Urothelium cell line (cell line): ENCODE results near the gene TMEM204.

ENCODE experiments used
- DNase-seq: peaks from one replicate; pipeline ENCODE4 v3.0.0; 2011; ENCODE audit warnings: low spot score, mixed read lengths
- FAIRE-seq: peaks from 2 replicates; lab custom pipeline; 2011; peaks lifted over from hg19 to GRCh38; lab: Jason Lieb, UNC

The TMEM204 gene

DNA sequence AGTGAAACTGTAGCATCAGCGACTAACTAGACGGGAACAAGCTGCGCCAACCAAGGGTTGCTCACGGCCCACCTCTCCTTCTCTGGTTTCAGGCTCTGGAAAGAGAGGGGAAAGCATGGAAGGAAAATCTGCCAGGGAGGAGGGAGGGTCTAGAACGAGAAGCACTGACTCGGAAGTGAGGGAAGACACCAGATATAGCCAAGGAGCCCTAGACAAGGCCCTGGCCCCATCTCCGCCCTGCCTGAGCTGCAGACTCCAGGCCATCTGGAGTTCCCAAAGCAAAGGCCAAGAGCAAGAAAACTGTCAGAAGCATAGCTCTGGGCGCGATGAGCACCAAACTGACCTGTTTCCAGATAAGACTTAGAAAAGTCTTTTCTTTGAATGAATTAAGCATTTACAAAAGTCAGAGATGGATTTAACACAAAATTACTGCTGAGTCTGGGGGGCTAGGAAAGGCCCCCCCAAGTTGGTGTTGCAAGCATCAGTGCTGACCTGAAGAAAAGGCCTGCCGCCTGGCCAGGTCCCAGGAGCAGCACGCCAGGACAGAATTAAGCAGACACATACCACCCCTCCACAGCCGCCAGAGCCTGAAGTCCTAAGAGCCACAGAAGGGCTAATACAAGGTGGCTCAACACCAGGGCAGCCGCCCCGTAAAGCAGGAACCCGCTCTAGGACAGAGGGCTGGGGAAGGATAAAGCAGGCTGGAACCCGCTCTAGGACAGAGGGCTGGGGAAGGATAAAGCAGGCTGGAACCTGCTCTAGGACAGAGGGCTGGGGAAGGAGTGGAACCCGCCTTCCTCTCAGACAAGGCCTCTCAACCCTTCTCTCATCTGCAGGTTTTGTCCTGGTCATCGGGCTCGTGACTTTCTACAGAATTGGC lies 20.7 kb downstream of the TMEM204 start:
- DNase-seq (no peak), FAIRE-seq (no peak)

GRCh38 chr16:1554826-1555445 lies 21.5 kb downstream of the TMEM204 start:
- FAIRE-seq (no peak), DNase-seq (no peak)

DNA sequence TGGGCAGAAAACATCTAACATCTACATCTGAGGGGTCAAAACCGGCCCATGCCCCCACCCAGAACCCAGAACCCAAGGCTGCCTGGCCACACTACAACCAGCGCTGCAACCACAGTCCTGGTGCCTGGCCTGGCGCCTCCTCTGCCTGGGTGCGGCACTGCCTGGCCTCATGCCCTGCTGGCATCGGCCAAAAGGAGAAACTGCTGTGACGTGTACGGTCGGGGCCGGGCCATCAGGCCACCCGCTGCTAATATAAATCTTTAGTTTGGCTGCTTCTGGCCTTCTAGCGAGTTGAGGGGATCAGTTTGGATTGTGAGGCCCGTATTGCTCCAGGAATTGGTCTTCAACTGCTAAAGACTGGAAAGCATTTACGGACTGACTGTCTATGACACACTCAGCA lies 22.8 kb downstream of the TMEM204 start:
- DNase-seq (no peak), FAIRE-seq (no peak)

- DNase-seq (no peak), FAIRE-seq (no peak)
Observed at GRCh38 chr16:1557074-1557473, 23.6 kb downstream of the TMEM204 start.

DNA sequence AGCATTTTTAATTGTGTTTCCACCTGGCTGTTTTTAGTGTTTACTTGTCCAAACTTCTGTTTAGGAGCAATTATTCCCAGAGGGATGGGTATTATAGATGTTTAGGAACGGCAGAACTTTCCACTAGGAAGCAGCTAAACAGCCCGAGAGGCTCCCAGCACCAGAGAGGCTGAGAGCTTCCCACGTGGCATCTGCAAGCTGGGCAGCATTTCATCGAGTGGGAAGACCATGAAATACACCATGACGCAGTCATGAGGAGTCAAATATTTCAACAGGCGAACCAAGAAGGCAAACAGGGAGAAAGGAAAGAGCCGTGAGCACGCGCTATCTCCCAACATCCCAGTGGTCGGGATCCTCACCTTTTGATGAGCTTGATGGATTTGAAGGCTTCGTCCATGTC lies 24.1 kb downstream of the TMEM204 start:
- DNase-seq: no peak
- no peak for FAIRE-seq

DNA sequence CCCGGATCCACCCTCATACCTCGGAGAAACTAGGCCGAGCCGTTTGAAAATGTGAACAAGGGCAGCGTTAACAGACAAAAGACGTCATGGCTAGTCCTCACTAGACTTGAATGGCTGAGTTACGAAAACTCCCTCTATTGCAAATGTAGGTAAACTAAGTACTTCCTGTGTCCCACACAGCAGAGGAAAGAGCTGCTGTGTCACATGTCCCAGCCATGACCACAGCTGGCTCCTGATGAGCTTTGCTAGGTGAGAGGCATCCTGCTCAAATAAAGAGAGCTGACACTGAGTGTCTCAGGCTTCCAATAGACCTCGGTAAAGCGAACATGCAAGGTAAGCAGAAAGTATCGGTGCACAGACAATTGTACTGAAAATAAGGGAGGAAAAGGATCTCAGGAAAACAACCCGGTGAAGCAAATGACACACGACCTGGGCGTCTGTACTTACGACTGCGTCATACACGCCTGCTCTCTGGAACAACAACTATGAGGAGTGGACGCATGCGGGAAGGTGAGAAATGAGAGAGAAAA lies 26.0 kb downstream of the TMEM204 start:
- no peak for DNase-seq
- FAIRE-seq: no peak

- DNase-seq (no peak), FAIRE-seq (no peak)
Observed at GRCh38 chr16:1560153-1560552, 26.7 kb downstream of the TMEM204 start.

DNA sequence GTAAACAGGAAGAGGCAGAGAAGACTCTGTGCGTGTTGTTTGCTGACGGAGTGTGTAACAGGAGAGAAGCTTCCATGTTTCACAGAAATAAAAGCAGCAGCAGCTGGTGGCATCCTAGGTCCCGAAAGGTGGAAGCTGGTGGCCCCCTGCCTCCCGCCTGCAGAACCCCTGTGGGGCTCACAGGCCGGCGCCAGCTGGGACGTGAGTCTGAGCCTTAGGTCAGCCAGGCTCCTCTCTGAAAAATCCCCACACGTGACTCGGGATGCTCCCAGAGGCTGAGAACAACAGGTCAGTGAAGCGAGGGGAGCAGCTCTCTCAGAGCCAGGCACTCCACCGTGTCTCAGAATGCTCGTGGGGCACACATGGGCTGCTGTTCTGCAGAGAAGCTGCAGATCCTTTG lies 27.4 kb downstream of the TMEM204 start:
- FAIRE-seq (no peak), DNase-seq (no peak)

DNA sequence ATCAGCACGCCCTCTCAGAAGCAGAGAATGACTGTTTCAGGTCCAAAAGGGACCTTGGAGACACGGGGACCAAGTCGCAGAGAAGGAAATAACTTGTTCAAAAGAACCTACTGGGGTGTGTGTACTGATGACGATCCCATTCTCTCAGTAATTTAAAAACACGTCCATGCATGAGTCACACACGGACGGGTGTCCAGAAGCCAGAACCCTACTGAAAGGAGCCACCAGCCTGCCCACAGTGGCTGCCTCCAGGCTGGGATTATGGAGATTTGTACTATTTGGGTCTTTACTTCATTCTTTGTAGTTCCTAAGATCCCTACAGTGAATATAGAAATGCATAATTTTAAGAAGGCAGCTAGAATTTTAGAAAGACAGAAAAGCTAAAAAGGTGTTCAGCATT lies 27.8 kb downstream of the TMEM204 start:
- no peak for DNase-seq
- no peak for FAIRE-seq

DNA sequence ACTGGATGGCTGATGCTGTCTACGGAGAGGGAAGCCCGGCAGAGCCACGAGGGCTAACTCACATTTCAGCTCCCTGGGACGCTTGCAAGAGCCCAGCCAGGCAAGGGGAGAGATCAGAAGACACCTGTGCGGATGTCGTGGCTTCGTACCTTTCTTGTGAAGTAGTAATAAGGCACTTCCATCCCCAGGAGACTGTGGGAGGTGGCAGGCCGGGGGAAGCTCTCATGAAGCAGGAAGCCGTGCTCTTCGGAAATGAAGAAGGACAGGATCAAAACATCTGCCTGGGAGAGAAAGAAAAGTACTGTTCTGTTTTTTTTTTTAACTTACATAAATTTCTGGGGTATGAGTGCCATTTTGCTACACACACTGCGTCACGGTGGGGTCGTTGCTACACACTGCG lies 28.4 kb downstream of the TMEM204 start:
- DNase-seq (no peak), FAIRE-seq (no peak)

DNA sequence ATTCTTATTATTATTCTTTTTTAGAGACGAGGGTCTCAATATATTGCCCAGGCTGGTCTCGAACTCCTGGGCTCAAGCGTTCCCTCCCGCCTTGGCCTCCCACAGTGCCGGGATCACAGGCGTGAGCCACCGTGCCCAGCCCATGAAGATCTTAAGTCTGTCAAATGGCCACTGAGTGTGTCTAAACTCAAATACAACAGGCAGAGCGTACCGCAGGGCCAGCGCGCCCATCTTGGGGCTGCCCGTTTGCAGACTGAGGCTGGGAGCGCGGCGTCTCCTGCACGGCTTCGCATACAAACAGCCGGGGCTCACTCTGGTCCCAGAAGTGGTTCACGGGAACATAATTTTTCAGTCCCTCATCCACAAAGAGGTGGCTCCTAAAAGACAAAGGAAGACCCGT lies 30.3 kb downstream of the TMEM204 start:
- FAIRE-seq: no peak
- DNase-seq: no peak

GRCh38 chr16:1564325-1564724 lies 30.9 kb downstream of the TMEM204 start:
- FAIRE-seq (no peak), DNase-seq (no peak)

GRCh38 chr16:1565083-1565805 lies 31.8 kb downstream of the TMEM204 start:
- no peak for FAIRE-seq

GRCh38 chr16:1567988-1568387 lies 34.5 kb downstream of the TMEM204 start:
- FAIRE-seq (no peak), DNase-seq (no peak)

More at GRCh38 chr16:1565083-1565805, 31.8 kb downstream of the TMEM204 start:
- no peak for DNase-seq

GRCh38 chr16:1571012-1571671 lies 37.7 kb downstream of the TMEM204 start:
- DNase-seq (no peak), FAIRE-seq (no peak)

DNA sequence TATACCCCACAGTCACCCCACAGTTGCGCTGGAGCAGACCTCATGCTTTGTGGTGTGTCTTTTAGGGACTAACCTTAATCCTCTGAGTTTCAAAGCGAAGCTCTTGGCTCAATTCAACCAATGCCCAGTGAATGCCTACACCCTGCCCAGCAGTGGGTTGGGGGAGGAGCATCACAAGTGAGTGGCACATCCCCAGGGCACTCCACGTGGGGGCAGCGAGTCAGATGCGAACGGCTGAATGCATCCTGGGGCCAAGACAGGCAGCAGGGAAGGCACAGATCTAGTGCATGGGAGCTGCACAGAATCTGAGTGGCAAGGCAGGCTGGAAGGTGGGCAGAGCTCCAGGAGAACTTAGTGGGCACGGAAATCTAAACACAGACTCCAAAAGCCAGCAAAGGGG lies 39.2 kb downstream of the TMEM204 start:
- no peak for DNase-seq
- no peak for FAIRE-seq

- DNase-seq (no peak), FAIRE-seq (no peak)
Observed at GRCh38 chr16:1573301-1573700, 39.8 kb downstream of the TMEM204 start.

DNA sequence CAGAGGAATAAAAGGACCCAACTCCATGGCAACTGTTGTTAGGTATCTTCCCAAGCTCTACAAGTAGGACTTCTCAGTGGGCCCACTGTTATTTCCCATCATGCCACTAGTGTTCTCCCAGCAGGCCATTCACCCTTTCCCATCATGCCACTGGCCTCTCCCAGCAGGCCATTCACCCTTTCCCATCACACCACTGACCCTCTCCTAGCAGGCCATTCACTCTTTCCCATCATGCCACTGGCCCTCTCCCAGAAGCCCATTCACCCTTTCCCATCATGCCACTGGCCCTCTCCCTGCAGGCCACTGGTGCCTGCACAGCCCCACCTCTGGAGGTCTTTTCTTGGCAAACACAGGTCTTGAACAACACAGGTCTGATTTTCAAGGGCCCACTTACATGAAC lies 42.1 kb downstream of the TMEM204 start:
- FAIRE-seq: no peak

GRCh38 chr16:1579214-1579613 lies 45.7 kb downstream of the TMEM204 start:
- DNase-seq: no peak
- FAIRE-seq: no peak

More for the DNA sequence above, 42.1 kb downstream of the TMEM204 start:
- DNase-seq: no peak

GRCh38 chr16:1580256-1580655 lies 46.8 kb downstream of the TMEM204 start:
- FAIRE-seq (no peak), DNase-seq (no peak)

DNA sequence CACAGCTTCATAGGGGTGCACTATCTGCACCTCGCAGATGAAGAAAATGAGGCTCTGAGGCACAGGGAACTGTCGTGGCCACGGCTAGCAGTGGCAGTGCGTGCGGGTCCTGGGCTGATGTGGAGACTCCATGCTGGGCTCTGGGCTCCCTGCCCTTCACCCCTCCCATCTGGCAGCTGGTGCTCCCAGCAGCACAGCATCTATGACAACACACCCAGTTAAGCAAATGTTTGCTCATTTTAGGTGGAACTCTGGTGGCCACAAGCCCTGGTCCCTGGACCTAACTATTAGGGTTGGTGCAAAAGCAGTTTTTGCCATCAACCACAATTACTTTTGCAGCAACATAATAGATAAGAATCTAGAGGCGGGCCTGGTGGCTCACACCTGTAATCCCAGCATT lies 47.5 kb downstream of the TMEM204 start:
- no peak for FAIRE-seq

More for the DNA sequence above, 47.5 kb downstream of the TMEM204 start:
- DNase-seq: no peak
